CMK (cell line): Measurements from ENCODE around the gene LRRC38.
"Not testable (repeated sequence)": the region's sequence is repeated elsewhere in the genome, so short reads cannot be mapped to it uniquely, and the experiment has no call there.

ENCODE experiments used
- DNase-seq: peaks from one replicate; pipeline ENCODE4 v3.0.0-alpha.2; 2010; ENCODE audit warnings: low read depth

Gene LRRC38

DNA sequence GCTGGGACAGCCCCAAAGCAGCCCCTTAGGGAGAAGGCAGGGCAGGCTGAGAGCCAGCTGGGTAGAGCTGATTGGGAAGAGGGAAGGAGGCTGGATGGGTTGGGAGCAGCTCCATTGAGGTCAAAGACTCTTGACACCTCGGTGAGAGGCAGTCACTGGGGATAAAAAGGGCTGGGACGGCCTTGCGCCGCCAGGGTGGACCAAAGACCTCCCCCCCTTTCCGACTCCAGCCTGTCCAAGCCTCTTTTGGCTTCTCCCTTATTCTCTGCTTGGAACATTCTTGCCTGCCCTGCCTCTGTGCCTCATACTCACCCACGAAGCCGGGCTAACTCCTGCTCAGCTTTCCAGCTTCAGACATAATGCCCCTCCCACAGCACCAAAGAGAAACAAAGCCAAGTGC lies 51.1 kb downstream of the LRRC38 start:
- no peak for DNase-seq

GRCh38 chr1:13461977-13462376 lies 51.8 kb downstream of the LRRC38 start:
- DNase-seq = no peak

GRCh38 chr1:13456904-13457532 lies 56.8 kb downstream of the LRRC38 start:
- no peak for DNase-seq

DNA sequence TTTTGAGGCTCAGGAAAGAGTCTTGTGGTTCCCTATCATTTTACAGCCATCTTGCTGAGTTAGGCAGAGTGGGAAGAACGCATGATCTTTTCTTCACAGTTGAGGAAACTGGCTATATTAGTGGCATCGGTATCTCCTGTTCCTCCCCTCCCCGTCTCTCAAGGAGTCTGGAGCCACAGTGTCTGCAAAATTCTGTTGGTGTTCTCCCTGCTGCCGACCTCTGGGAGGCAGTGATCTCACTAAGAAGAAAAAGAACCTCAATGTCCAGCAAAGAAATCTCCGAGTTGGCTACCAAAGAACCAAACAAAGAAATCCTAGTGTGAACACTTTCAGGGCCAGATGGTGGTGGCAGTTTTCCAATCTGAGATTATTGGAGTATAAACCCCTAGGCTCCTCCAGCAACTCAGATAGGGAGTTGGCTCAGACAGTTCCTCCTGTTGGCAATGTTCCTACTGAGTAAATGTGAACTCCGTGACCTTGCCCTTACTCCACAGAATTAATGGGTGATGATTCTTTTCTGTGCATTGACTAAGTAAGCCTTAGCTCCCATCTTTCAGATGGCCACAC lies 62.3 kb downstream of the LRRC38 start:
- DNase-seq = no peak

GRCh38 chr1:13450204-13450603 lies 63.6 kb downstream of the LRRC38 start:
- no peak for DNase-seq

GRCh38 chr1:13443335-13443979 lies 70.3 kb downstream of the LRRC38 start:
- DNase-seq = no peak

- DNase-seq = not testable (repeated sequence)
Measured at GRCh38 chr1:13439104-13439783, 74.6 kb downstream of the LRRC38 start.

DNA sequence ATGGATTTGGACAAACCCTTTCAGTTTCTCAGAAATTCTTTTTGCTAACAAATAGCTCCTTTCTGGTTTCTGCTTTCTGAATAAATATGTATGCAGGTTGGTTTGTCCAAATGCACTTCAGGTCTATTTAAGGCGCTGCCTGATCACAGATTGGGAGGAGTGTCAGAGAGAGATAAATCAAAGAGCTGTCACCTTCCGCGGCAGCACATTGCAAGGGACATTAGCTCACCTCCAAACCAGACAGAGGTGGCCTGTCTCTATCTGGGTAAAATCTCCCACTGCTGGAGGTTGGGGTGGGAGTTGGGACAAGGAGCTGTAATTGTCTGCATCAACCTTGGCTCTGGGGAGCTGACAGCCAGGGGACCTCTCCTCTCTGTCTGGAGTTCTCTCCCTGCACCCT lies 78.3 kb downstream of the LRRC38 start:
- DNase-seq = no peak

DNA sequence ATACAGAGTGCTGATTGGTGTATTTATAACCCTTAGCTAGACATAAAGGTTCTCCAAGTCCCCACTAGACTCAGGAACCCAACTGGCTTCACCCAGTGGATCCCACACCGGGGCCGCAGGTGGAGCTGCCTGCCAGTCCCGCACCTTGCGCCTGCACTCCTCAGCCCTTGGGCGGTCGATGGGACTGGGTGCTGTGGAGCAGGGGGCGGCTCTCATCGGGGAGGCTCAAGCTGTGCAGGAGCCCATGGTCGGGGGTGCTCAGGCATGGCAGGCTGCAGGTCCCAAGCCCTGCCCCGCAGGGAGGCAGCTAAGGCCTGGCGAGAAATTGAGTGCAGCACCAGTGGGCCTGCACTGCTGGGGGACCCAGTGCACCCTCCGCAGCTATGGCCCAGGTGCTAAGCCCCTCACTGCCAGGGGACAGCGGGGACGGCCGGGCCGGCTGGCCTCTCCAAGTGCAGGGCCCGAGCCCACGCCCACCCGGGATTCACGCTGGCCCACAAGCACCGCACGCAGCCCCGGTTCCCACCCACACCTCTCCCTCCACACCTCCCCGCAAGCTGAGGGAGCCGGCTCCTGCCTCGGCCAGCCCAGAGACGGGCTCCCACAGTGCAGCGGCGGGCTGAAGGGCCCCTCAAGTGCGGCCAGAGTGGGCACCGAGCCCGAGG lies 80.0 kb downstream of the LRRC38 start:
- DNase-seq = not testable (repeated sequence)

DNA sequence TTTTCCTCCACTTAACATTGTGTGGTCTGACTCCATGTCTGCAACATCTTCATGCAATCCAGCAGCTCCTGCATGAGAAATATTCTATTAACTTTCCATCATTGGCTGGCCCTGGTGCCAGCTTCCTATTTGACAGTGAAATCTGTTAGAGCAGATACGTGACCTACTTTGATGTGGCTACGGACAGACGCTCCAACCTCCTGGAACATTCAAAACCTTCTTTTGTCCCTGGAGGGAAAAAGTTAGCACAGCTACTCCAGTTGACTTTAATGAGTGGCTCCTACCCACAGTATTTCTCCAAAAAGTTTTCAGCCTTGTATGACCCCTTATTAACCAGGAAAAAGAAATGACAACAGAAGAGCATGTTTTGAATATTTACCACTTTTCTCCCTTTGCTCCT lies 81.6 kb downstream of the LRRC38 start:
- no peak for DNase-seq

- no peak for DNase-seq
Measured at GRCh38 chr1:13430495-13430894, 83.3 kb downstream of the LRRC38 start.
